H1 (cell line): ENCODE measurements around the gene ST13. TPM values are rescaled to one million over a fixed set of nuclear protein-coding genes. Genes with fewer than 3 reads are reported as not detected.

ENCODE experiments used
- CTCF ChIA-PET: fragments of 300-600 bp; sonication (Branson Sonifier 250); formaldehyde crosslinking; loops from one replicate; lab custom pipeline; 2021; ENCODE audit not compliant: partially characterized antibody; lab: Charles Lee
- POLR2A ChIA-PET: fragments of 300-600 bp; sonication (Branson Sonifier 250); formaldehyde crosslinking; loops from one replicate; lab custom pipeline; 2021; ENCODE audit warnings: inconsistent platforms; ENCODE audit not compliant: partially characterized antibody; lab: Charles Lee
- DNase-seq, 2 experiments: peaks; one replicate each; pipeline versions ENCODE4 v3.0.0 to v3.0.0-alpha.2; 2010 to 2022; ENCODE audit warnings: low spot score in 2 of 2, low read depth in 1 of 2, mixed read lengths in 1 of 2
- FAIRE-seq: peaks from 2 replicates; lab custom pipeline; 2011; peaks lifted over from hg19 to GRCh38; lab: Jason Lieb, UNC
- H2AFZ ChIP-seq: 2 replicates; pipeline ENCODE4 v1.8.1; 2012; ENCODE audit warnings: low read length, inconsistent platforms
- H2AK5ac ChIP-seq: 2 replicates; pipeline ENCODE4 v1.6.1; 2013; ENCODE audit warnings: low read depth, low read length
- H2BK120ac ChIP-seq: replicated peaks from 2 replicates; pipeline ENCODE3; 2013; ENCODE audit warnings: low read depth, low read length, inconsistent platforms
- H2BK12ac ChIP-seq: 2 replicates; pipeline ENCODE4 v1.6.1; 2013; ENCODE audit warnings: low read depth, low read length
- H2BK15ac ChIP-seq: 2 replicates; pipeline ENCODE4 v1.6.1; 2013; ENCODE audit warnings: low read length
- H2BK20ac ChIP-seq: 2 replicates; pipeline ENCODE4 v1.6.1; 2013; ENCODE audit warnings: low read length
- H2BK5ac ChIP-seq: 2 replicates; pipeline ENCODE4 v1.6.1; 2013; ENCODE audit warnings: low read depth, low read length
- H3K14ac ChIP-seq: 2 replicates; pipeline ENCODE4 v1.6.1; 2013; ENCODE audit warnings: inconsistent platforms; ENCODE audit not compliant: insufficient read length
- H3K18ac ChIP-seq: 2 replicates; pipeline ENCODE4 v1.6.1; 2013; ENCODE audit warnings: low read length; ENCODE audit errors: extremely low read depth
- H3K23ac ChIP-seq: 2 replicates; pipeline ENCODE4 v1.6.1; 2013; ENCODE audit warnings: inconsistent platforms; ENCODE audit not compliant: insufficient read length
- H3K23me2 ChIP-seq: 2 replicates; pipeline ENCODE4 v1.6.1; 2013; ENCODE audit warnings: low read depth, low read length
- H3K27ac ChIP-seq: 2 replicates; pipeline ENCODE4 v1.6.1; 2011; ENCODE audit warnings: low read depth, low read length, inconsistent platforms
- H3K27me3 ChIP-seq, 4 experiments: replicated peaks in 1 of 4; 1 replicate in 1 of 4; 2 replicates in 3 of 4; pipeline versions ENCODE4 v1.6.1 to v1.8.1; 2011 to 2013; ENCODE audit warnings: low read length in 3 of 4, mild to moderate bottlenecking in 3 of 4, inconsistent platforms in 2 of 4, mixed read lengths in 2 of 4, moderate library complexity in 1 of 4; ENCODE audit not compliant: control insufficient read depth in 3 of 4, insufficient read depth in 3 of 4; ENCODE audit errors: extremely low read depth in 1 of 4
- H3K36me3 ChIP-seq, 4 experiments: 2 replicates each; pipeline versions ENCODE4 v1.6.1 to v1.8.1; 2011 to 2013; ENCODE audit warnings: mild to moderate bottlenecking in 4 of 4, low read length in 3 of 4, moderate library complexity in 2 of 4, control low read depth in 1 of 4, inconsistent platforms in 1 of 4; ENCODE audit not compliant: insufficient read depth in 4 of 4, control insufficient read depth in 2 of 4
- H3K4ac ChIP-seq: replicated peaks from 2 replicates; pipeline ENCODE3; 2013; ENCODE audit warnings: low read length, low read depth, mixed read lengths, inconsistent platforms; ENCODE audit not compliant: insufficient read length
- H3K4me1 ChIP-seq, 4 experiments: replicated peaks in 1 of 4; 1 replicate in 1 of 4; 2 replicates in 3 of 4; pipeline versions ENCODE4 v1.6.1 to v1.8.1; 2011 to 2013; ENCODE audit warnings: low read length in 3 of 4, inconsistent platforms in 2 of 4, mixed read lengths in 1 of 4; ENCODE audit not compliant: insufficient read depth in 4 of 4, control insufficient read depth in 3 of 4
- H3K4me2 ChIP-seq, 2 experiments: 2 replicates each; pipeline versions ENCODE4 v1.6.1 to v1.8.1; 2011 to 2013; ENCODE audit warnings: low read depth in 2 of 2, low read length in 2 of 2, control low read depth in 1 of 2, inconsistent platforms in 1 of 2, mild to moderate bottlenecking in 1 of 2; ENCODE audit not compliant: insufficient read depth in 1 of 2
- H3K4me3 ChIP-seq, 4 experiments: fragments of 200-600, 300-600 bp in 1 of 4; sonication (generic), shearing (Covaris generic), sonication (Bioruptor Twin) in 1 of 4; 2 replicates each; pipeline versions ENCODE4 v1.5.1 to v1.8.1; 2011 to 2016; ENCODE audit warnings: low read length in 4 of 4, low read depth in 3 of 4, control low read depth in 2 of 4, inconsistent platforms in 2 of 4, mild to moderate bottlenecking in 2 of 4, mixed read lengths in 1 of 4, moderate library complexity in 1 of 4; ENCODE audit not compliant: insufficient read depth in 2 of 4; ENCODE audit errors: extremely low read depth in 1 of 4
- H3K56ac ChIP-seq: replicated peaks from 2 replicates; pipeline ENCODE3; 2013; ENCODE audit warnings: low read depth, mild to moderate bottlenecking, mixed read lengths, low read length, inconsistent platforms; ENCODE audit not compliant: insufficient read length
- H3K79me1 ChIP-seq: 2 replicates; pipeline ENCODE4 v1.6.1; 2013; ENCODE audit warnings: low read depth, low read length, control low read depth
- H3K79me2 ChIP-seq, 2 experiments: 2 replicates each; pipeline versions ENCODE4 v1.6.1 to v1.8.1; 2012 to 2013; ENCODE audit warnings: low read length in 2 of 2, mild to moderate bottlenecking in 2 of 2, inconsistent platforms in 1 of 2; ENCODE audit not compliant: insufficient read depth in 2 of 2, control insufficient read depth in 1 of 2
- H3K9ac ChIP-seq, 4 experiments: replicated peaks in 1 of 4; 1 replicate in 1 of 4; 2 replicates in 3 of 4; pipeline versions ENCODE4 v1.6.1 to v1.8.1; 2011 to 2013; ENCODE audit warnings: low read depth in 3 of 4, low read length in 3 of 4, control low read depth in 2 of 4, mild to moderate bottlenecking in 2 of 4, moderate library complexity in 2 of 4, inconsistent platforms in 1 of 4; ENCODE audit errors: extremely low read depth in 1 of 4
- H3K9me3 ChIP-seq, 2 experiments: 2 replicates each; pipeline versions ENCODE4 v1.6.1 to v1.8.1; 2012 to 2013; ENCODE audit warnings: mild to moderate bottlenecking in 2 of 2, moderate library complexity in 2 of 2, control low read depth in 1 of 2, inconsistent platforms in 1 of 2, low read depth in 1 of 2, low read length in 1 of 2, mixed read lengths in 1 of 2; ENCODE audit not compliant: insufficient read depth in 2 of 2
- H4K20me1 ChIP-seq, 2 experiments: replicated peaks in 1 of 2; 2 replicates each; pipeline versions ENCODE3 to v1.8.1; 2011 to 2013; ENCODE audit warnings: inconsistent platforms in 2 of 2, low read length in 2 of 2, mild to moderate bottlenecking in 1 of 2; ENCODE audit not compliant: insufficient read depth in 2 of 2, control insufficient read depth in 1 of 2
- H4K5ac ChIP-seq: 2 replicates; pipeline ENCODE4 v1.6.1; 2013; ENCODE audit warnings: low read length, low read depth, mixed read lengths, inconsistent platforms; ENCODE audit not compliant: insufficient read length
- H4K8ac ChIP-seq: 2 replicates; pipeline ENCODE4 v1.8.0; 2013; ENCODE audit warnings: mild to moderate bottlenecking, moderate library complexity, low read length, inconsistent platforms; ENCODE audit not compliant: insufficient read depth; ENCODE audit errors: extremely low read depth
- H4K91ac ChIP-seq: replicated peaks from 2 replicates; pipeline ENCODE3; 2013; ENCODE audit warnings: low read length, mixed read lengths, inconsistent platforms; ENCODE audit not compliant: insufficient read length
- GTF2F1 ChIP-seq: IDR thresholded peaks from 2 replicates; pipeline ENCODE4 v1.6.1; 2012; ENCODE audit warnings: low read depth, low read length, improper control_type of control experiment, borderline replicate concordance
- WGBS, 2 experiments: shearing (Covaris generic) in 1 of 2; methylation state at CpG; one replicate each; pipeline versions ENCODE4 v1.1.6 to v1.1.7; 2013 to 2015; ENCODE audit warnings: low lambda C conversion rate in 2 of 2, mixed read lengths in 2 of 2, inconsistent platforms in 1 of 2, low coverage in 1 of 2, missing lambda C conversion rate in 1 of 2; ENCODE audit not compliant: insufficient replicate concordance in 2 of 2, insufficient coverage in 1 of 2, insufficient read length in 1 of 2; ENCODE audit errors: extremely low coverage in 1 of 2, missing lambda C conversion rate in 1 of 2; 5-methylcytosine and 5-hydroxymethylcytosine counted together
- polyA plus RNA-seq, 7 experiments: library from polyadenylated mRNA; depleted of rRNA in 3 of 7; stranded (reverse) in 5 of 7; unstranded in 2 of 7; fragments of >200 nt in 5 of 7; fragments of 200-250 nt in 2 of 7; gene quantifications; 1 replicate in 5 of 7; 2 replicates in 1 of 7; 4 replicates in 1 of 7; pipeline versions ENCODE4 v1.2.1 to v1.2.3, GENCODE V29; 2011 to 2013; ENCODE audit warnings: missing spikeins in 2 of 7, mixed read lengths in 2 of 7
- total RNA-seq: library from RNA; stranded (reverse); fragmentation: NEBNext Ultra II Directional; extraction: Animal tissue kit (Norgen Biotek cat#: 25700); gene quantifications from 2 replicates; pipeline ENCODE4 v1.2.1, GENCODE V29; 2021

ST13 gene
- total and polyA plus RNA-seq, 2 of the 8 experiments (the other 6 are each of a cell fraction or from before 2014, with no cell fraction given): 52.0 to 305 TPM

GRCh38 chr22:40829131-40829530 lies 27.3 kb downstream of the ST13 start:
- H4K8ac ChIP-seq: no peak overlapping the region
- no peak overlapping the region for H3K14ac ChIP-seq
- no peak overlapping the region for H3K27ac ChIP-seq
- no peak overlapping the region for H4K5ac ChIP-seq
- H3K27me3 ChIP-seq: no peaks in the 10 kb centered on the region
- no peak overlapping the region for H3K56ac ChIP-seq
- no peak overlapping the region for H3K4me3 ChIP-seq
- H3K18ac ChIP-seq: no peak overlapping the region
- H3K4me1 ChIP-seq: peaks cover 0 to 5% (median 1%) of the 10 kb centered on the region in 4 experiments; a peak in 2 of 7 replicates
- H3K23ac ChIP-seq: no peak overlapping the region
- H3K4ac ChIP-seq: no peak overlapping the region
- no peak overlapping the region for H4K91ac ChIP-seq
- ChIA-PET CTCF (no interaction called here), POLR2A (interaction anchor here (2.3 to 2.4 kb wide), 2 partner anchors 8 to 11 kb away, joined by 9 to 16 read pairs; partner anchors contain the start of gene SLC25A17)
- no peak overlapping the region for H2BK120ac ChIP-seq
- no peak overlapping the region for H2BK15ac ChIP-seq
- H2BK20ac ChIP-seq: no peak overlapping the region
- H3K9me3 ChIP-seq: no peaks in the 10 kb centered on the region
- no peak overlapping the region for H2BK5ac ChIP-seq
- H2BK12ac ChIP-seq: no peak overlapping the region
- no peaks in the 10 kb centered on the region for H3K79me2 ChIP-seq
- H4K20me1 ChIP-seq: peaks cover 0 to 3% of the 10 kb centered on the region in 2 experiments
- peaks cover 14 to 65% (median 30%) of the 10 kb centered on the region in 4 experiments for H3K36me3 ChIP-seq
- no peak overlapping the region for H2AFZ ChIP-seq
- 93% methylated on average over 6 of the region's 6 CpGs; no CpG with 5 or more reads in 1 of the 2 experiments for WGBS, 2 experiments
- no peaks in the 10 kb centered on the region for H3K79me1 ChIP-seq
- TF ChIP-seq GTF2F1: no peak
- FAIRE-seq: no peak
- no peaks in the 10 kb centered on the region for H3K23me2 ChIP-seq
- DNase-seq: no peak
- no peak overlapping the region for H2AK5ac ChIP-seq
- no peak overlapping the region for H3K4me2 ChIP-seq
- H3K9ac ChIP-seq: no peak overlapping the region
